ENCODE data around the gene CCDC27. TPM values are rescaled to one million over a fixed set of nuclear protein-coding genes. Genes with fewer than 3 reads are reported as not detected.

Gene CCDC27
- total RNA-seq, 1 donor from 2014 or later: not detected

- Mint-ChIP-seq H3K4me3 (ENCODE audit: low read depth) (no peak overlapping the region), H3K36me3 (ENCODE audit: insufficient read depth) (peaks cover 15% of the 10 kb centered on the region), H3K4me1 (ENCODE audit: low read depth) (peaks cover 2% of the 10 kb centered on the region), H3K27ac (no peak overlapping the region), H3K27me3 (no peaks in the 10 kb centered on the region), H3K9me3 (ENCODE audit: low read depth) (no peaks in the 10 kb centered on the region)
- TF ChIP-seq, protein P1, sequence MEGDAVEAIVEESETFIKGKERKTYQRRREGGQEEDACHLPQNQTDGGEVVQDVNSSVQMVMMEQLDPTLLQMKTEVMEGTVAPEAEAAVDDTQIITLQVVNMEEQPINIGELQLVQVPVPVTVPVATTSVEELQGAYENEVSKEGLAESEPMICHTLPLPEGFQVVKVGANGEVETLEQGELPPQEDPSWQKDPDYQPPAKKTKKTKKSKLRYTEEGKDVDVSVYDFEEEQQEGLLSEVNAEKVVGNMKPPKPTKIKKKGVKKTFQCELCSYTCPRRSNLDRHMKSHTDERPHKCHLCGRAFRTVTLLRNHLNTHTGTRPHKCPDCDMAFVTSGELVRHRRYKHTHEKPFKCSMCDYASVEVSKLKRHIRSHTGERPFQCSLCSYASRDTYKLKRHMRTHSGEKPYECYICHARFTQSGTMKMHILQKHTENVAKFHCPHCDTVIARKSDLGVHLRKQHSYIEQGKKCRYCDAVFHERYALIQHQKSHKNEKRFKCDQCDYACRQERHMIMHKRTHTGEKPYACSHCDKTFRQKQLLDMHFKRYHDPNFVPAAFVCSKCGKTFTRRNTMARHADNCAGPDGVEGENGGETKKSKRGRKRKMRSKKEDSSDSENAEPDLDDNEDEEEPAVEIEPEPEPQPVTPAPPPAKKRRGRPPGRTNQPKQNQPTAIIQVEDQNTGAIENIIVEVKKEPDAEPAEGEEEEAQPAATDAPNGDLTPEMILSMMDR (IDR thresholded peaks at IDR 0.05; ENCODE audit: unreplicated experiment): no peak
- DNase-seq (ENCODE audit: low spot score, unreplicated experiment): no peak
Measured at GRCh38 chr1:3778590-3779264, 26.5 kb downstream of the CCDC27 start.

GRCh38 chr1:3779265-3779911, 27.1 kb downstream of the CCDC27 start:
- Mint-ChIP-seq H3K4me3 (ENCODE audit: low read depth) (no peak overlapping the region), H3K27me3 (no peaks in the 10 kb centered on the region), H3K4me1 (ENCODE audit: low read depth) (peaks cover 2% of the 10 kb centered on the region), H3K9me3 (ENCODE audit: low read depth) (no peaks in the 10 kb centered on the region), H3K36me3 (ENCODE audit: insufficient read depth) (peaks cover 18% of the 10 kb centered on the region), H3K27ac (no peak overlapping the region)
- DNase-seq (ENCODE audit: low spot score, unreplicated experiment): no peak
- TF ChIP-seq, protein P1 (IDR thresholded peaks at IDR 0.05; ENCODE audit: unreplicated experiment): no peak

GRCh38 chr1:3779912-3780416, 27.7 kb downstream of the CCDC27 start:
- TF ChIP-seq, protein P1 (IDR thresholded peaks at IDR 0.05; ENCODE audit: unreplicated experiment): no peak
- peaks cover 2% of the 10 kb centered on the region for H3K4me1 Mint-ChIP-seq (ENCODE audit: low read depth)
- no peak overlapping the region for H3K4me3 Mint-ChIP-seq (ENCODE audit: low read depth)
- H3K27ac Mint-ChIP-seq: no peak overlapping the region
- H3K27me3 Mint-ChIP-seq: no peaks in the 10 kb centered on the region
- no peaks in the 10 kb centered on the region for H3K9me3 Mint-ChIP-seq (ENCODE audit: low read depth)
- peaks cover 19% of the 10 kb centered on the region for H3K36me3 Mint-ChIP-seq (ENCODE audit: insufficient read depth)
- no peak for DNase-seq (ENCODE audit: low spot score, unreplicated experiment)

- H3K4me1 Mint-ChIP-seq (ENCODE audit: low read depth): peaks cover under 1% of the 10 kb centered on the region
- no peaks in the 10 kb centered on the region for H3K9me3 Mint-ChIP-seq (ENCODE audit: low read depth)
- no peaks in the 10 kb centered on the region for H3K27me3 Mint-ChIP-seq
- no peak overlapping the region for H3K27ac Mint-ChIP-seq
- no peak overlapping the region for H3K4me3 Mint-ChIP-seq (ENCODE audit: low read depth)
- H3K36me3 Mint-ChIP-seq (ENCODE audit: insufficient read depth): peaks cover 24% of the 10 kb centered on the region
- no peak for DNase-seq (ENCODE audit: low spot score, unreplicated experiment)
- TF ChIP-seq, protein P1 (IDR thresholded peaks at IDR 0.05; ENCODE audit: unreplicated experiment): no peak
Measured at GRCh38 chr1:3780901-3781300, 28.7 kb downstream of the CCDC27 start.

DNA sequence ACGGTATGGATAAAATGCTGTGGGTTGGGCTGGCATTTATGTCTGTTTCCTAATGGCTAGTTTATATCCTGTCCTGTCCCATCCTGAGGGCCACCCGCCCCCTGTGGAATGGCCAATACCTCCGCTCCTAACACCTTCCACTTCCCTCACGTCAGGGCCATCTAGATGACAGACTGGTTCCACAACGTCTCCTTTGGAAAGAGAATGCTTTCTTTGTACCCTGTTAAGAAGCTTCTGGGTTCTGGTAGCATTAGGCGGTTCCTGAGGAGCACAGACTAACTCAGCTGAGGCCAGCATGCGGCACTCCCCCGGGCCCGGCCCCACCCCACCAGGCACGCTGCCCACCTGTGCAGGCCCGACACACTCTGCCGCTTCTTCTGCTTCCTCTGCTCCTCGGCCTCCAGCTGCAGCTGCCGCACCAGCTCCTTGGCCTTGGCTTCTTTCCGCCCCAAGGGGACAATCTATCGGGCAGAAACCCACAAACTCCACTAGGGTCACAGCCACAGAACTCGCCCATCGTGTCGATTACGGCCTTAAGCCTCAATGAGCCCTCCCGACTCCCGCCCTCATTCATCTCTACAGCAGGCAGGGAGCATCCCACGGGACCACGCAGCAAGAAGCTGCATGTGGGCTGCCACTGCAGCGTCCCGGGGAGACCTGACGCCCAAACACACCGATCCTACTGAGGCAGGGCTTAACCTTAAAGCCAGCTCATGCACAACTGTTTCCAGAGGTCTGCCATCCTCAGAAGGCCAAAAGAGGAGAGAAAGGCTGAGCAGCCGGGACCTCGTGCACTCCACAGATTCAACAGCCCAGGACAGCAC, 31.6 kb downstream of the CCDC27 start:
- no peak for DNase-seq (ENCODE audit: low spot score, unreplicated experiment)
- peaks cover 26% of the 10 kb centered on the region for H3K36me3 Mint-ChIP-seq (ENCODE audit: insufficient read depth)
- H3K9me3 Mint-ChIP-seq (ENCODE audit: low read depth): no peaks in the 10 kb centered on the region
- no peaks in the 10 kb centered on the region for H3K27me3 Mint-ChIP-seq
- no peak overlapping the region for H3K4me3 Mint-ChIP-seq (ENCODE audit: low read depth)
- H3K4me1 Mint-ChIP-seq (ENCODE audit: low read depth): no peaks in the 10 kb centered on the region
- TF ChIP-seq, protein P1 (IDR thresholded peaks at IDR 0.05; ENCODE audit: unreplicated experiment): no peak
- H3K27ac Mint-ChIP-seq: no peak overlapping the region

All from progenitor cell of endocrine pancreas (in vitro differentiated cells).